H1 (cell line): ENCODE results near the gene PGM2.

Experiments
- CBX5 ChIP-seq: fragments of 300-800, 300-1000 bp; sonication (generic); IDR thresholded peaks from 2 replicates; pipeline ENCODE4 v1.7.1; 2016; ENCODE audit warnings: antibody characterized with exemption, low read length, low read depth
- EP300 ChIP-seq, 2 experiments: IDR thresholded peaks; 1 replicate in 1 of 2; 2 replicates in 1 of 2; pipeline ENCODE4 v1.6.1; 2011 to 2012; ENCODE audit warnings: low read depth in 2 of 2, low read length in 2 of 2, mild to moderate bottlenecking in 2 of 2, borderline replicate concordance in 1 of 2, inconsistent platforms in 1 of 2, moderate library complexity in 1 of 2
- EZH2 ChIP-seq: fragments of 200-600 bp; sonication (generic); IDR thresholded peaks from 2 replicates; pipeline ENCODE4 v1.7.1; 2012; ENCODE audit warnings: low read depth, mild to moderate bottlenecking, moderate library complexity, low read length, inconsistent platforms; ENCODE audit not compliant: severe bottlenecking
- FOSL1 ChIP-seq: IDR thresholded peaks from 2 replicates; pipeline ENCODE4 v1.6.1; 2011; ENCODE audit warnings: mild to moderate bottlenecking, low read depth, low read length, moderate library complexity; ENCODE audit not compliant: insufficient read depth
- GABPA ChIP-seq: IDR thresholded peaks from 2 replicates; pipeline ENCODE4 v1.6.1; 2011; ENCODE audit warnings: mild to moderate bottlenecking, low read length, moderate library complexity, borderline replicate concordance; ENCODE audit not compliant: insufficient read depth
- POLR2A ChIP-seq, 2 experiments: IDR thresholded peaks; 1 replicate in 1 of 2; 2 replicates in 1 of 2; pipeline ENCODE4 v1.6.1; 2011; ENCODE audit warnings: low read depth in 2 of 2, low read length in 2 of 2, mild to moderate bottlenecking in 2 of 2; ENCODE audit errors: control extremely low read depth in 1 of 2
- SP2 ChIP-seq: IDR thresholded peaks from 2 replicates; pipeline ENCODE4 v1.6.1; 2012; ENCODE audit warnings: mild to moderate bottlenecking, low read length, inconsistent platforms
- SRF ChIP-seq: IDR thresholded peaks from 2 replicates; pipeline ENCODE4 v1.6.1; 2011; ENCODE audit warnings: mild to moderate bottlenecking, low read depth, low read length, moderate library complexity
- TAF1 ChIP-seq: IDR thresholded peaks from 2 replicates; pipeline ENCODE4 v1.6.1; 2011; ENCODE audit warnings: mild to moderate bottlenecking, low read depth, low read length
- TBP ChIP-seq: IDR thresholded peaks from 2 replicates; pipeline ENCODE4 v1.6.1; 2011; ENCODE audit warnings: low read depth, low read length, improper control_type of control experiment
- TF ChIP-seq, protein P1 (sequence below), 3 experiments: IDR thresholded peaks; 1 replicate in 2 of 3; 2 replicates in 1 of 3; pipeline versions ENCODE4 v1.5.1 to v1.6.1; 2011; ENCODE audit warnings: low read length in 3 of 3, mild to moderate bottlenecking in 3 of 3, inconsistent platforms in 2 of 3, low read depth in 1 of 3, moderate library complexity in 1 of 3; ENCODE audit not compliant: insufficient read depth in 1 of 3; ENCODE audit errors: control extremely low read depth in 1 of 3

- no peak for TF ChIP-seq TAF1
- no peak for TF ChIP-seq CBX5
- TF ChIP-seq, protein P1, sequence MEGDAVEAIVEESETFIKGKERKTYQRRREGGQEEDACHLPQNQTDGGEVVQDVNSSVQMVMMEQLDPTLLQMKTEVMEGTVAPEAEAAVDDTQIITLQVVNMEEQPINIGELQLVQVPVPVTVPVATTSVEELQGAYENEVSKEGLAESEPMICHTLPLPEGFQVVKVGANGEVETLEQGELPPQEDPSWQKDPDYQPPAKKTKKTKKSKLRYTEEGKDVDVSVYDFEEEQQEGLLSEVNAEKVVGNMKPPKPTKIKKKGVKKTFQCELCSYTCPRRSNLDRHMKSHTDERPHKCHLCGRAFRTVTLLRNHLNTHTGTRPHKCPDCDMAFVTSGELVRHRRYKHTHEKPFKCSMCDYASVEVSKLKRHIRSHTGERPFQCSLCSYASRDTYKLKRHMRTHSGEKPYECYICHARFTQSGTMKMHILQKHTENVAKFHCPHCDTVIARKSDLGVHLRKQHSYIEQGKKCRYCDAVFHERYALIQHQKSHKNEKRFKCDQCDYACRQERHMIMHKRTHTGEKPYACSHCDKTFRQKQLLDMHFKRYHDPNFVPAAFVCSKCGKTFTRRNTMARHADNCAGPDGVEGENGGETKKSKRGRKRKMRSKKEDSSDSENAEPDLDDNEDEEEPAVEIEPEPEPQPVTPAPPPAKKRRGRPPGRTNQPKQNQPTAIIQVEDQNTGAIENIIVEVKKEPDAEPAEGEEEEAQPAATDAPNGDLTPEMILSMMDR (IDR thresholded peaks at IDR 0.05; ENCODE audit: control extremely low read depth in 1 of 3, insufficient read depth in 1 of 3, low read depth in 1 of 3, low read length in 3 of 3) = no peak
- TF ChIP-seq TBP = no peak
- TF ChIP-seq SP2 = no peak
- TF ChIP-seq FOSL1 = no peak
- TF ChIP-seq EP300 (IDR thresholded peaks at IDR 0.05; ENCODE audit: borderline replicate concordance in 1 of 2, low read depth in 2 of 2, low read length in 2 of 2) = no peak
- no peak for TF ChIP-seq EZH2
- no peak for TF ChIP-seq POLR2A (IDR thresholded peaks at IDR 0.05; ENCODE audit: control extremely low read depth in 1 of 2, low read depth in 2 of 2, low read length in 2 of 2)
- TF ChIP-seq SRF = no peak
- TF ChIP-seq GABPA = no peak
Observed at GRCh38 chr4:37910091-37910486, 83.6 kb downstream of the PGM2 start.
